Measurements from ENCODE around the gene WNT7A.

The WNT7A gene

DNA sequence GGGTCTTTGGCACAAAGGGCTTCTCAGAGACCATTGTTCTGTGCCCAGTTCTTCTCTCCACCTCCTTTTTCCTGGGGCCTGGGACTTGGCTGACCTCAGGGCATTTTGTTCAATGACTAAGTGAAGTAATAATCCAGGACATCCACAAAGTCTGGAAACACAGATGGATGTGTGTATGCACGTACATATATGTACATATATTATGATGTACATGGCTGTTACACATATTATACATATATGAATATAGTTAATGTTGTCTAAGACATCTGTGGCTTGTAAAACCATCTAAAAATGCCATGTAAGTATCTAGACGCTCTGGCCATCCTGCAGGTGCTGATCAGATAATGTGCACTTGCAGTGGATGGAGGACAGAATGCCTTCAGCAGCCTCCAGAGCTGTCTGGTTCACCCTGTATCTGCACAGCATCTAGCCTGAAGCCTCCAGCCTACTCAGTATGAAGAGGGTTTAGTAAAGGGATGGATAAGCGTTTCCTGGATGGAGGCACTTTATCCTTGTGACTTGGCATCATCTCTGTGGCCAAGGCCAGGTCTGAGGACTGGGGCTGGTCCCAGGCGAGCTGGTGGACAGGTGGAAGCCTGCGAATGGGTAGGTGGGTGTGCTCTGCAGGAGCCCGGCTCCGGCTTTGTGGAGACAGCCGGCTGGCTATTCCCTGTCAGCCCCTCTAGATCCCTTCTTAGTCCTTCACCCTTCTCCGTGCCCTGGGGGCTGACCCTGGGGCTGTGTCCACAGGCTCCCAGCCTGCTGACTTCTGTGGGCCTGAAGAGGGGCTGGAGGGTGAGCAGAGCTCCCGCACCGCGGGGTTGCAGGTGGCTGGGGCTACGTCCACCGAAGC, 88.4 kb downstream of the WNT7A start:
- DNase-seq: no peak

DNA sequence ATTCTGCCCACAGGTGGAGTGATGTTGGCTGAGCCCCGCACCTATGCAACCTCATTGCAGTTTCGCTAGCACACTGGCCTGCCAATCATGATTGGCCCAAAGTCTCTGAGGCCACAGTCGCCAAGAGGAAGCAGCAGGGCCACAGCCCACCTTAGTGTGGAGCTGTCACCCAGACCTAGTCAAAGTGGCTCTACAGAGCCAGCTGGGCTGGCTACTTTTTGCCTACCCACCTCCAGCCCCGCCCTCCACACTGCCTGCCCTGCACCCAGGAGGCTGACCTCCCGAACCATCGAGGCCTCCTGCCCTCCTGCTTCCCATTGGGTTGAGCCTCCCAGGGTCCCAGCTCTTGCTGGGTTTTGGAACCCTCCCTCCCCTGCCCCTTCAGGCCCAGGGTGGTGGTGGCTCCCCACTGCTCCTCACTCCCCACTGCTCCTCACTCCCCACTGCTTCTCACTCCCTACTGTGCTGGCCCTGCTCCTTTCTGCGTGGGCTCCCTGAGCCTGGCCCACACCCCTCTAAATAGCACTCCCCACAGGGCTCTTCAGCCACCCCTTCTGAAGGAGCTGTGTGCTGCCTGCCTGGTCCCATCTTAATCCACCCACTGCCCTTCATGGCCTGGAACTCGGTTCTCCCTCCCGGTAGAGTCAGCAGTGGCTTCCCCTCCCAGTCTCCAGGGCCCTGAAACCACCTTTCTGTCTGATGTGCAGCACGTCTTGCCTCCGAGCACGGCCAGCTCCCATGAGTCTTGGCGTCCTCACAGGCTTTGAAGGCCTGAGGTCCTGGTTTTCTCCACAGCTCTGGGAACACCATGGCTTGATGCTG, 89.3 kb downstream of the WNT7A start:
- no peak for DNase-seq

DNA sequence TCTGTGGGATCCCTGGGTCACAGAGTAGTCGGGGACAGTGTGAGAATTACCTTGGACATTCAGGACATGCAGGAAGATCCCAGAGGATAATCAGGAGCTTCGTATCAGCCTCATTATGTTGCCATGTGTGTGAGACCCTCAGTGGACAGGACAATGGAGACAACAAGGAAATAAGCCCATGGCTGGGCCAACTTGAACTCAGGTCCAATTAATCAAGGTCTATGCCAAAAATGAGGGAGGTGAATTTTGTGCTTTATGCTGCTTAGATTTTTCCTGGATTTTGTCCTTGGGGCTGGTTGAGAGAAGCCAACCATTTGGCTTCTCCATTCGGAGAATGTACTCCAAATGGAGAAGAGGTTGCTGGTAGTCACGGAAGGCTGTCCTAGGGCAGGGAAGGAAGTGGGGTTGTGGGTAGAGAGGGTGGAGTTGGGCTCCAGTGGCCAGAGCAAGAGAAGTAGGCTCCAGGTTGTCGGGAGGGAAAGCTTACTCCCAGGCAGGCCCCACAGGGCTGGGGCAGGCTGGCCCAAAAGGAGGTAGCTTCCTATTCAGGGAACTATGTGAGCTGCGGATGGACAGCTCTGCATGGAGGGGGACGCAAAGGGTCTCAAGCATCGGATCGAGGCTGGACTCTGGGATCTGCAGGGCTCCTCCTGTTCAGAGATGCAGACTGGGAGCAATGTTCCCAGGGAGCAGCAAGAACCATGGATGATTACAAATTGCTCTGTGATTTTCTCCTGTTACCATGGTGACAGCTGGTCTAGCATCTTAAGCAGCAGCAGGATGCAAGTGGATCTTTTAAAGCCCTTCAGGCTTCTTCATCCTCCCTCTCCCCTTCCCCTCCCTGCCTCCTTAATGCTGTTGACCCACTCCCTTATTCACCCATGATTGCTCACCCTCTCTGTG, 91.1 kb downstream of the WNT7A start:
- DNase-seq: no peak

DNA sequence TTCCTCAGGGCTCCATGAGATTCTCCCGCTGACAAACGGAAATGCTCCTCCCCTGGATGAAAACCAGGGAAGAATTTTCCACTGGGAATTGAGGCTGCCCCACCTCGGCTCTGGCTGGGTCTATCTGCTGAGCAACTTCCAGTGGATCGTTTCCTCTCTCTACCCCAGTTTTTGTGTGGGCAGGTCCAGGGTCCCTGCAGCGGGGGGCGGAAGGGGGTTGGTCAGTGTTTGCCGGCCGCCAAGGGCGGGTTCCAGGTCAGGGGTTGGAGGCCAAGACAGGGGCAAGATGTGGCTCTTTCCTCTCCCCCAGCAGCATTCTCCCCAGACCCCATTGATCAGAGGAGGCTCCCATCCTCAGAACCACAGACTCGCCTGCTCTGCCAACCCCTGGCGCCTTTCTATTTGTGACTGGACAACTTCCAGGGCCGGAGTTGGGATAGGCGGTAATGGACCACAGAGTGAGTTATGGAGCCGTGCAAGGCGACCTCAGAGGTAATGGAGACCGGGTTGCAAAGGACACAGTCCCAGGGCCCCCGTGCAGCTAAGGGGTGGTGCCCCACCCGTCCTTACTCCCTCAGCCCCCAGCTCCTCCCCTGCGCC, 92.2 kb downstream of the WNT7A start:
- no peak for DNase-seq

DNA sequence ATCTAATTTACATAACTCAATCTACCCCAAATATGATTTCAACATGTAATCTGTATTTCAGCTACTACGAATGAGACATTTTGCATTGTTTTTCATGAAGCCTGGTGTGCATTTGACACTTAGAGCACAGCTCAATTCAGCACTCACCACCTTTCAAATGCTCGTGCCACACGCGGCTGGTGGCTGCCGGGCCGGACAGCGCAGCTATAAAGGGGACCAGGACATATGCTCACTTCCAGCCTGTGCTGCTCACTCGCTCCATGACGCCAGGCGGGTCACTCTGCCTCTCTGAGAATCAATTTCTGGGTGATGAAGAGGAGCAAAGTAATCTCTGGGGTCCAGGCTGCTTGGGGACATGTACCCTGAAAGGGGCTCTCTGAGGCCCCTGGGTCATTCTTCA, 93.1 kb downstream of the WNT7A start:
- no peak for DNase-seq

DNA sequence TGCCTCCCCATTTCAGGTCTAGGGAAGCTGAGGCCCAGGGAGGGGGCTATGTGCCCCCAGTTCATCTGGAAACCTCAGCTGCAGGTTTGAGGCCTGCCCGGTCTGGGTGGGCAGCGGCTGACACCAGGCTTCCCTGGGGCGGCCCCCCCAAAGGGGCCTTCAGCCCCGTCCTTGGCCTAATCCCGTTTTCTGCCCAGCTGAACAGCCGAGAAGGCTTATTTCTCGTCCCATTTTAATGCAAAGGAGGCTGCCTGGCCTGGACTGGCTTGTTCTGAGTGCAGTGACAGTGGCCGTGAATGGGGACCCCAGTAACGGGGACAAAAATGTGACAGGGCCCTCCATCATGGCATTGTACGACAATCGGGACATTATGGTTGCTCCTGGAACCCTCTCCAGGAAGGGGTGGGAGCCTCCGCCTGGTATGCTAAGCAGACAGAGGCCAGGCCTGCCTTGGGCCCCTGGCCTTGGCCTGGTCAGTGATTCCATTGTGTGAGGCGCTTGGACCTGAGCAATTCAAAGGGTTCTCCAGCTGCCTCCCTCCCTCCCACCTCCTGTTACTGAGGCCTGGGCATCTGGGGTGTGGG, 93.9 kb downstream of the WNT7A start:
- DNase-seq: no peak

DNA sequence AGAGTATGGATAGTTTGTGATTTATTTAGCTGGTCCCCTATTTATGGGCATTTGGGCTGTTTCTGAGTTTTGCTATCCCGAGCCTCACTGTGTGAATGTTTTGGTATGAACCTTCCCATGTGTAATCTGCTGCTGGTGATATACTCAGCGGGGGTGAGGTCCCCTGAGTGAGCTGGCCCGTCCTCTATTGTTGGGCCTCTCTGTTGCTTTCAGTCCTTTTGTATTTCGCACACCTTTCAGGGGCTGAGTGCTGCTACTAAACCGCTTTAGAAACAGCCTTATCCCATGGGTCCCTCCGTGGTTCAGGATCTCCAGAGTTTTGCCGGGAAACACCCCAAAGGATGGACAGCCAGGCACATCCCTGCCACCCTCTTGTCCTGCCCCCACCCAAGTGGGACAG, 94.5 kb downstream of the WNT7A start:
- DNase-seq: no peak

DNA sequence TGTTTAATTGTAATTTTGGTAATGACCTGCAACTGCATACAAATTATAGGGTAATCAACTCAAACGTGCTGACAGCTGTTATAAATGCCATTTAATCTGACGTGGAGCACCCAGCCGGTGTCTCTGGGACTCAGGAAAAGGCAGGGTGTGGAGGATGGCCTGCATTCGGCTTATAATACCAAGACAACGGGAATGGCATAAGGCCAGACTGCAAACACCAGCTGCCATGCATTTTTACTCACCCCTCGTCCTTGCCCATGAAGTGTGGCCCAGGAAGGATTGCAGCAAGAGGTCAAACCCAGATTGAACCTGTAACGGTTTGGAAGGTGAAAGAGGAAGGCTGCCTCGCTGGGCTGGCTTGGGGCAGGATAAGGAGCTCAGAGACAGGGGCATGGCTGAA, 96.4 kb downstream of the WNT7A start:
- DNase-seq: no peak

DNA sequence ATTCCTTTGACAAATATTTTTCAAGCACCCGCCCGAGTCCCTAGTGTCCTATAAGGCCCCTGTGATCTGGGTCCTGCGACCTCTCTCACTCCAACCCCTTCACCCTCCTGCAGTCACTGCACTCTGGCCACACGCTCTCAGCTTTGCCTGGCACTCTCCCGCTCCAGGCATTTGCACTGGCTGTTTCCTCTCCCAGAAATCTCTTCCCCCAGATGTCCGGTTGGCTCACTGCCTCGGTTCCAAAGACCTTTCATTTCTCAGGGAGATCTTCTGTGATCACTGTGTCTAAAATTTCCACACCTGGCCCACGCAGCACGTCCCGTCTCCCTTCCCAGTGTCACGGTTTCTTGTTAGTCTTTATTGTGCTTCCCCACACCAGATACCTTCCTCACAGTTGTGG, 97.4 kb downstream of the WNT7A start:
- DNase-seq: no peak

DNA sequence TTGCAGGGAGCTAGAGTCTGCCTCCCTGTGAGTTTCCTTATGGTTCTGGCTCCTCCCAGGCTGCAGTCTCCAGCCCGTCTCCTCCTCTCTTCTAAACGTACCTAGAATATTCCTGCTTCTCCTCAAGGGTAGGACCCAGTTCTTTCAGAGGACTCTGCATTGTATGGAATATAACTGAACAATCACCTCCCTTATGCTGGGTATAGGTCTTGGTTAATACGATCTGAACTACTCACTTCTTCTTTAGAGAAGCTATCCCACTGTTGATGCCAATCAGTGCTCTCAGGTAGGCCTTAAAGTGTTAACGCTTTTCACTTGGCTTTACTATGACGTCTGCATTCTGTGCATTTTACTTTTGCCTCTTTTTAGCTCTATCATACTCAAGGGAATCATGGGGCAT, 98.5 kb downstream of the WNT7A start:
- DNase-seq: no peak

DNA sequence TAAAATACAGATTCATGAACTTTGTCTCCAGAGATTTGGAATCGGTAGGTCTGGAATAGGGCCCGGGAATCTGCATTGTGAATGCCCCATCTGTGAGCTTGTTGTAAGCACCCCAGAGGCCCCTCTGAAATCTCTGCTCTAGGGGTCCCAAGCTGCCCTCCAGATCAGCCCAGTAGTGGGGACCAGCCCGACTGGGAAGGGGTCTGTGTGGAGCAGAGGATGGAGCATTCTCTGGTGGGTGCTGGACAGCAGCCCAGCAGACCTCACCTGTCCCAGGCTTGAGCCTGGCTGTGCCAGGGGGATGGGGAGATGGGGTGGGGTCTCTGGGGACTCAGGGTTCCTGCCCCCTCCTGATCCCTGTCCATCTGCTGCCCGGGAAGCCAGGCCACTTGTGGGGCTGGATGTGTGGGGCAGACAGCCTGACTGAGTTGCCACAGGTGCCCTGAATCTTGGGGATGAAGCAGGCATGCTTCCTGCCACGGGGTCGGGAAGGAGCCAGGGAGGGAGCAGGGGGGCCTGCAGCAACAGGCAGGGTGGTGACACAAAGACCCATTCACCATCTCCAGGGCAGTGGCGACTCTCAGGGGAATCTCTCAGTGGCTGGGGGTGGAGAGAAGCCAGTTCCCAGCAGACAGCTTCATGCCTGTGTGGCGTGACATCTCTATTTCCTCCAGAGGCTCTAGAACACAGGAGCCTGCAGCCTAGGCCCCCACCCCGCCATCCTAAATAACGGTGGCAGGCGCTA, 99.3 kb downstream of the WNT7A start:
- no peak for DNase-seq

DNA sequence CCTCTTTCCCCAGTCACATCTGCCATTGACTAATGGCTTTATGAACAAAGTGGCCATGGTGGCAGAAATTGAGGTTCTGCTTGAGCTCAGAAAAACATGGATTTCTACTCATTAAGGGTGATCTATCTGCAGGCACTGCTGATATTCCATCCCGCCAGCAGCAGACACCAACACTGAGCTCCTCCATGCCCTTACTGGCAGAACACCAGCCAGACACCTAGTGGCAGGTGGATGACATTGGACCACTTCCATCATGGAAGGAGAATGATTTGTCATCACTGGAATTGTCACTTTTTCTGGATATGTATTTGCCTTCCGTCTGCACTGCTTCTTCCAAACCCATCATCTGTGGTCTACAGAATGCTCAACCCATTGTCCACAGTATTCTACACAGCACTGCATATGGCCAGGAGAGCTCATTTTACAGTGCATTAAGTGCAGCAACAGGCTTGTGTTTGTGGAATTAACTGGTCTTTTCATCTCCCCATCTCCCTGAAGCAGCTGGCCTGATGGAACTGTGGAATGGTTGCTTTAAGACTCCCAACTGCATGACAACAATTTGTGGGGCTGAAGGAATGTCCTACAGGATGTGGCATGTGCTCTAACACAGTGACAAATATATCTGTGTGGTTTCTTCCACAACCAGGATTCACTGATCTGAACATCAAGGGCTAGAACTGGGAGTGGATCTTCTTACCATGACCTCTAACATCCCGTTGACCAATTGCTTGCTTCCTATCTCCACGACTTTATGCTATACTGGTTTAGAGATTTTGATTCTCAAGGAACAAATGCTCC, 103.4 kb downstream of the WNT7A start:
- no peak for DNase-seq

DNA sequence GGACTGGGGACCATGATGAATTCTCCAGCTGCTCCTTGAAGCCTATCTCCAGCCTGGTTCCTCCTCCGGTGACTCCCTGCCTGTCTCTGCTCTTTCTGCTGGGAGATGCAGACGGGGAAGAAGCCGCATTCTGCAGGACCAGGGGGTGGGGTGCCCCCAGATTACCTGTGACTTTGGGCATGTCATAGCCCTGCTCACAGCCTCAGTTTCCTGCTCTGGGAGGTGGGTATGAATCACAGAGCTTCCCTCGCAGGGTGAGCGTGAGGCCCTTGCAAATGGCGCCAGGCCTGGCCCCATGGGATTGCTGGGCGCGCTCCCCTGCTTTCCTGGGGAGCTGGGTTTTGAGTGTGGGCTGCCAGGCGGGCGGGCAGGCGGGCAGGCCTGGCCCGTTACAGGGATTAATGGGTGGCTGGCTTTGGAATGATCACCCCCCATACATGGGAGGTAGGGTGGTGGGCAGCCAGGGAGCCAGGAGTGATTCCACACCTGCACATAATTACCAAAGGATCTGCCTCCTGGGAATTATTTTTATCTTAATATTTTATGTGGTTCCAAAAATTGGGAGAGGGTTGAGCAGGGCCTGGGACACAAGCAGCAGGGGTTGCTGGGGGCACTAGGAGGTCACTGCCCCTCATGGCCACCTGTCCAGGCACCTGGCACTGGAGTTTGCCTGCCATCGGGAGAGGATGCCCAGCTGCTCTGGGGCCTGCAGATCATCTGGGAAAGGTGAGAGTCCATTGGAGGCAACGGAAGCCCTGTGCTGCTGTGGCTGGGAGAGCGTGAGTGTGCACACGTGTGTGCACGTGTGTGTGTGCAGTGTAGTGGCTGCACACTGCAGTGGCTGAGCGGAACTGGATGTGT, 106.8 kb downstream of the WNT7A start:
- no peak for DNase-seq

DNA sequence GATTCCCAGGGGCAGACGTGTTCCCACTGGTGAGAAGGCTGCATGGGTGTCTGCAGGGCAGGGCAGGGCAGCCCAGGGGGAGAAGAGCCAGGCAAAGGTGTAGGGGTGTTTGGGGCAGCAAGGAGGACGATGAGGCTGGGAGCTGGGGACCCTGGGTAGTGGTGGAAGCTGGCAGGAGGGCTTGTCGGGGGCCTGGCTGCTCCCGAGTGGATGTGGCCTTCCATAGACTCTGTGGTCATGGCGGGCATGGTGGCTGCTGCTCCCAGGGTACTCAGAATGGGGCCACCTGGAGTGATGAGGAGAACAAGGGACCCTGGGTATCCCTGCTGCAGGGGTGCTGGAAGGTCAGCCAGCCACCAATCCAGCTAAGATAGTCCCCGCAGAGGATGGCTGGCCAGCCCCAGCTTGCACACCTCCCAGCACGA, 107.5 kb downstream of the WNT7A start:
- DNase-seq: no peak

DNA sequence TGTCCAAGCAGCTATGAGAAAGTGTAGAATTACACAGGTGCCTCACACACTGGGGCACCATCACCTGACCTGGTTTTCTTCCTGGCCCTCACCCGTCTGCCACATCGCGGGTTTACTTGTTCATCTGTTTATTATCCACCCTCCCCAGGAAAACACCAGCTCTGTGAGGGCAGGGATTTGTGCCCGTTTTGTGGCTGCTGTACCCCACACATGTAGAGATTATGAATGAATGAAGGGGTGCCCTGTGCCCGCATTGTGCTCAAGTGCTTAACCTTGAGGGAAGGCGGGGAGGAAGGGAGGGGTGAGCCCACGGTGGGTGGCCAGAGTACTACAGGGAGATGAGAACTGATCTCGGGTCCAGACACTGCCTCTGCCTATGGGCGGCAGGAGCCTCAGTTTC, 108.4 kb downstream of the WNT7A start:
- DNase-seq: no peak

DNA sequence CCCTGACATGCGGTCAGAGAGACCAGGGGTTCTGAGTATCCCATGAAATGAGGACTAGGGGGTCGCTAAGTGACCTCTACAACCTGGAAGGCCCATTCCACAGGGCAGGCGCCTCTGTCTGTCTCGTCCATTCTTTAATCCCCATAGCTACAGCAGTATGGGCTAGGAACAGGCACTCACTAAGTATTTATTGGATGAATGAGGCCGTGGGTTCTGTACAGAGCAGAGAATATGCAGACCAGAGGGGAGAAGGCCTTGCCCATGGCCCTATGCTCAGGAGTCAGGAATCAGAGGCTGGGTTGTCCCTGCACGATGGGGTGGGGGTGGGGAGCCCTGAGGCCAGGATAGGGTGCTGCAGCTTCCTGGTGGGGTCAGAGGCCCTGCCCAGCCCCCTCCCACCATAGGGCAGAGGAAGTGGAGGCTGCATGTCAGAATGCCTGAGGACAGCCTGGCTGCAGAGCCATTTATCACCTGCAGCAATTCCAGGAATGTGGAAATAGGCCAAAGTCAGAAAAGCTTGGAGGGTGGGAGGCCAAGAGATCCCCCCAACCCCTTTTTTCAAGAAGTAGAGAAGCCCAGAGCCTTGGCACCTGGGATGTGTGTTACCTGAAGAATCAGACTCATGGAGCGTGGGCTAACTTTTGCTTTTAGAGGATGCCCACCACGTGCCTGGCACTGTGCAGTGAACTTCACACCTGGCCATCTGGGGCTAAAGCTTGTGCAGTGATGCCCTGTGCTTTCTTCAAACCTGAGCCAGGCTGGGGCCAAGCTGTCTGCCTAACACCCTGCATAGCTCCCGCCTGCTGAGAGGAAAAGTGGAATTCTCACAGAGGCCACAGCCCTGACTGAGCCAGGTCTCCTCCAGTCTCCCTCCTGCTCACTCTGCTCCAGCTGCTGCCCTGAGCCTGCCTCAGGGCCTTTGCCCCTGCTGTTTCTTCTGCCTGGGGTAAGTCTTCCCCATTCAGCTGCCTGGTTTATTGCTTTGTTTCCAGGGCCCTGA, 109.4 kb downstream of the WNT7A start:
- no peak for DNase-seq

DNA sequence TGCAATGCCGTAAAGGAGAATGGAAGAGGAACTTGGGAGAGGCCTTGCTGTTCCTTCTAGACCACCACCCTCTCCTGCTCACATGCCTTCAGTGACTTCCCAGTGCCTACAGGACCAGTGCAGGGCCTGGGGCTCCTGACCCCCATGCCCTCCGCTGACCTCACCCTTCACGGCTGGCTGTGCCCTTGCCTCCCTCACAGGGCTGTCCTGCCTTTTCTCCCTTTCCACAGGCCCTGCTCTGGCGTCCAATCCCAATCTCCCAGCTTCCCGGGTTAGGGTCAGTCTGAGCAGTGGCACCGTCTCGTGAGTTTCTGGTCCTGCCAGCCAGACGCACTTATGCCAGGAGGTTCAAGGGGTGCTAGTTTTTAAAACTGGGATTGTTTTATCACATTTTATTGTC, 110.4 kb downstream of the WNT7A start:
- DNase-seq: no peak

DNA sequence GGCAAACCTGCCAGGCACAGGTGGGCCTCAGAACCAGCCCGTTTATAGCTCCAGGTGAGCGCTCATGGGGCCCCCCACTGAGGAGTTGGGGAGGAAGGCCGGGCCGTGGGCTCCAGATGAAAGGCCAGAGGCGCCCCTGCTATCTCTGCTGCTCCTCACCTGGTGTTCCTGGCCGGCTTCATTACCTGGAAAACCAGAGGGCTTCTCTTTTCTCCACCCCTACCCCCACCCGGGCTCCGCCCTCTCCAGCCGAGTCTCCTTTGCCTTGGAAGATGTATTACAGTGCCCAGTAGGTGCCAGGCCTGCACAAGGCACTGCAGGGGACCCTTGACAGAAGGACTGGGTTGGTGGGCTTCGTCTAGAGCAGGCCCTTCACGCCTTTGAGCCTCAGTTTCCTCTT, 111.4 kb downstream of the WNT7A start:
- DNase-seq: no peak
